ENCODE results near the gene FBLIM1.

FBLIM1 gene, protein sequence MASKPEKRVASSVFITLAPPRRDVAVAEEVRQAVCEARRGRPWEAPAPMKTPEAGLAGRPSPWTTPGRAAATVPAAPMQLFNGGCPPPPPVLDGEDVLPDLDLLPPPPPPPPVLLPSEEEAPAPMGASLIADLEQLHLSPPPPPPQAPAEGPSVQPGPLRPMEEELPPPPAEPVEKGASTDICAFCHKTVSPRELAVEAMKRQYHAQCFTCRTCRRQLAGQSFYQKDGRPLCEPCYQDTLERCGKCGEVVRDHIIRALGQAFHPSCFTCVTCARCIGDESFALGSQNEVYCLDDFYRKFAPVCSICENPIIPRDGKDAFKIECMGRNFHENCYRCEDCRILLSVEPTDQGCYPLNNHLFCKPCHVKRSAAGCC

DNA sequence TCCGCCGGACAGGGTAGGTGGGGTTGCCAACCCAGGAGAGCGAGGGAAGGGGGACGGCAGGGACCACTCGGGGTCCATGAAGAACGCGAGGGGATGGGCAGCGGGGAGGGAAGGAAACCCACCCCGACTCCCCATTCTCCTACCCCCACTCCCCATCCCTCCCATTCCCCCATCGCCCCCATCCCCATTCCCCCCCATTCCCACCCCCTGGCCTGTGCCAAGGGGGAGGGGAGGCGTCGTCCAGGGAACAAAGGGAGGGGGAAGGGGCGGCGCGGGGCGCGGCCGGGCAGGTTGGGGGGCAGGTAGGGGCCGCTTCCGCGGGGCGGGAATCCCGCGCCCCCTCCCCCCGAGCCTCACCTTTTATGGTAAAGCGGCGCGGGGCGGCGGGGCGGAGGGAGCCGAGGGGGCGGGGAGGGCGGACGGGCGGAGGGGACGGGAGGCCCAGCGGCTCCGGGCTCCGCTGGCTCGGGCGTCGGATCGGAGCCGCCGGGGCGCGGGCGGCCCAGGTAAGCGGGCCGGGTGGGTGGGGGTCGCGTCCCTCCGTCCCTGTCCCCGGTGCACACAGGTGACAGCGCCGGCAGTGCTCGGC lies at the start of gene FBLIM1:
FBLIM1 (plus strand) TSS at position 453 of the 589 bp plus-strand sequence. CDS start 6,189 bp downstream, outside the sequence.
- DNase-seq (ENCODE audit: low spot score): no peak

DNA sequence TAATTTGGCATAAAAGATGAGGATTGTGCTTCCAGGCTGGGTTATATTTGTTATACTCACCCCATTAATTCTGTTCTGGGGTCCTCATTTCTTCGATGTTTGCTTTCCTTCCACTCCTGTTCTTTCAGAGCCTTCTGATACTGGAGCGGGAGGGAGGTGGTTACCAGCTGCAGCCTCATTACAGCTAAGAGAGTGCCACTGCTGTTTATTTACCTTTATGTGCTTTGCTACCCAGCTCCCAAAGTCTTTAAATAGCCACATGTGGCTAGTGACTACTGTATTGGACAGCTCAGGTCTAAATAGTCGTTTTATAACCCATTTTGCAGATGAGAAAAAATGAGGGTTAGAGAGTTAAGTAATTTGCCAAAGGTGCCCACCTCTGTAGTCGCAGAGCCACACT lies 49.4 kb upstream of the FBLIM1 start:
- DNase-seq (ENCODE audit: low spot score): no peak

GRCh38 chr1:15712168-15712567 lies 46.4 kb upstream of the FBLIM1 start:
- no peak for DNase-seq (ENCODE audit: low spot score)

DNA sequence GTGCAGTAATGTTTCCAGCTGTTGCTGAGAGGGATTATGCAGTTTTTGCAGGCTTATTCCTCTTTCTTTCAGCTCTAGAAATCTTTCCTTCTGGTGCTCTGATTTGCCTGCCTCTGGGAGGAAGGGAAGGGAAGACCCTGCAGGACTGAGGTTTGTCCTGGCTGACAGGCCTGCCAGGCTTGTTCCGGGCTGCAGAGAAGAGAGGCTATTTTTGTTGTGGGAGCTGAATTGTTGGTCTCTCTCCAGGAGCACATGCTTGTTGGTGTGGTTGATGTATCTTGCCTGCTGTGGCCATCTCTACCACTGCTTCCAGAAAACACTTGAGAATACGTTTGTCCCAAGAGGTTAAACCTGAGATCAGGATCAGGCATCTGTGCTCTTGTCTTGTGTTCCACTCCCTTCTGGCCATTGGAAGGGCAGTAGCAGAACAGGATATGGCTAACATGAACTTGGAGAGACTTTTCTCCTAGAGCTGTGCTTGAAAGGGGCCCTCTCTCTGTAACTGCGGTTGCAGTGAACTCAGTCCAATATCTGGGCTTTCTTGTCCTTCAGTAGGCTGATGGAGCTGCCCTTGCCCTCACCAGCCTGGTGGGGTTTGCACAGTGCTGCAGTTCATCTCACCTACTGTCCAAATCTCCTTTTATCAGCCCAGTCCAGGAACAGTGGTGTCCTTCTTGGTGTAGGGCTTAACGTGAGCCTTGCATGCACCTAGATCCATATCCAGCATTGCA lies 44.0 kb upstream of the FBLIM1 start:
- no peak for DNase-seq (ENCODE audit: low spot score)

- no peak for DNase-seq (ENCODE audit: low spot score)
These were observed 41.0 kb upstream of the FBLIM1 start for GRCh38 chr1:15717418-15718125.

GRCh38 chr1:15718199-15718601 lies 40.4 kb upstream of the FBLIM1 start:
- DNase-seq (ENCODE audit: low spot score): no peak

DNA sequence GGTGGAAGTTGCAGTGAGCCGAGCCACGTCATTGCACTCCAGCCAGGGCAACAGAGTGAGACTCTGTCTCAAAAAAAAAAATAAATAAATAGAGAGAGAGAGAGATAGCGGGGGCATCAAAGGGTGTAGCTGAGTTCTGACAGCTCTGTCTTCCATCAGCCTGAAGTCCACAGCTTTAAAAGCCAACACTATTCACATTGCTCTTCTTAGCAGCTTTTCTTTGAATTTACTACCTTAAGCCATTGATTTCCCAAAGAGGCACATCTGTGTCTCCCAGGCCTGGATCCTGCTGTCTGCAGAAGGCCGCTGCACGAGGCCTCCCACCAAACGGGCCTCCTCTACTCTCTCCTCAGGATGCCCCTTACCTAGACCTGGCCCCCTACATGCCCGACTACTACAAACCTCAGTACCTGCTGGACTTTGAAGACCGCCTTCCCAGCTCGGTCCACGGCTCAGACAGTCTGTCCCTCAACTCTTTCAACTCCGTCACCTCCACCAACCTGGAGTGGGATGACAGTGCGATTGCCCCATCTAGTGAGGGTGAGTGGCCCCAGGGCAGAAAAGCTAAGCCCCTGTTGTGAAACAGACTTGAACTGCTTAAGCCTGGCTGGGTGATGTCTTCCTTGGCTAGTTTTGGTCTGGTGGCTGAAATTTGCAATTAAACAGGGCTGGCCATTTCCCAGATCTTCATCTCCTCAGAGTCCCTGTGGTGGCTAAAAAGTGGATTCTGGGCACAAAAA lies 39.0 kb upstream of the FBLIM1 start:
- DNase-seq (ENCODE audit: low spot score): no peak

DNA sequence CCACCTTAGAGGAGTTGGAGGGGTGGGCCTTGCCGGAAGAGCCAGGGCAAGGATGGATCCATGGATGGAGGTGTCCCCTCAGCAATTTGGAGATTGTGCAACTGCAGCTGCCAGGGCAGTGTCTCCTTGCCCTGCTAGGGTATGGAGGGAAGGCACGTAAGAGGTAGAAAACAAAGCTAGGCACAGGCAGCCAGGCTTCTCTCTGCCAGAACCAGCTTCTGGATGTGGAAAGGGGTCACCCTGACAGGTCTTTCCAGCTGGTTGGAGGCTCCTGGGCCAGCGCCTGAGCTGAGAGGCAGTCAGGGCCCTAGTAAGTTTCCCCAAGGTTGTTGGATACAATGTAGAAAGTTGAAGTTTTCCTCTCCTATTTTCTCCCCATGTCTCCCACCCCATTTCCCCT lies 37.7 kb upstream of the FBLIM1 start:
- no peak for DNase-seq (ENCODE audit: low spot score)

DNA sequence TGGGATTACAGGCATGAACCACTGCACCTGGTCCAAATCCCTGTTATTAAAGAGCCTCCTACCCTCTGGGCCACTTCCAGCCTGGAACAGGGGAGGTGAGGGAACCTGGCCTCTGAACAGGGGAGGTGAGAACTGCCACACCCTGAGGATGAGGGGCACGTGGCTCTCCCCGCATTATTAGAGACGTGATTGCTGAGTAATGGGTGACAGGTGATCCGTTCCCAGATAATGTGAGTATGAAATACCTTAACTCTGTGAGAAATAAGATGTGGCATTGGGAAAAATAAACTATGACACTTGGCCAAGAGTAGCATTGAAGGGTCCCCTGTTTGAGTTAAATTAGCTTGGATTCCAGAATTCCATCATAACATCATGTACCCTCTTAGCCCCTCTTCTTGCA lies 36.2 kb upstream of the FBLIM1 start:
- no peak for DNase-seq (ENCODE audit: low spot score)

DNA sequence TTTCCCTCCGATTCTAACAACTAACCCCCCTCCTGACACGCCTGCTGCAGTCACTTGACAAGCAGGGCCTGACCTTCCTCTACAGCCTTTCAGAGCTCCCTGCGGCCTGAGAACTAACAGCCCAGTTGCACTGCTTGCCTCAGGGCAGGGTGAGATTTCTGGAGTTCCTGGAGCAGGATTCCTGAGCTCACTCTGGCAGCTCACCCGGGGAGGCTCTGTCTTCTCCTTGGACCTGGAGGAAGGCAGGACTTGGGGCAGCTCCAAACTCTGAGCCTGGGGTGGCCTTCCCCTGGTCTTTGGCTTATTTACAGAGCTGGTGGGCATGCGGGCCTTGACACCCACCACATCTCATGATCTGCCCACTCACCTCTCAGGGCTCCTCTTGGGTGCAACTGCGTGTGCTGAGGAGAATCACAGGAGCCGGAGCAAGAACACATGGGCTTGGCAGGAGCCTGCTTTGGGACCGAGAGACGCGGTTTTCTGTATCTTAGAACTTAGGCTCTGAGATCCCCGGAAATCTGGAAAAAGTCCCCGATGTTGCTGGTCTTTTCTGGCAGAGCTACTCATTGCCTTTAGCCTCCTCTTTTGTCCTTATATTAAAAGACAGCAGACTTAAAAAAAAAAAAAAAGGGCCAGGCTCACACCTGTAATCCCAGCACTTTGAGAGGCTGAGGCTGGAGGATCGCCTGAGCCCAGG lies 35.6 kb upstream of the FBLIM1 start:
- no peak for DNase-seq (ENCODE audit: low spot score)

- no peak for DNase-seq (ENCODE audit: low spot score)
These were observed 34.9 kb upstream of the FBLIM1 start for GRCh38 chr1:15723631-15724246.

- DNase-seq (ENCODE audit: low spot score): no peak
These were observed 33.4 kb upstream of the FBLIM1 start for GRCh38 chr1:15724949-15725880.

- no peak for DNase-seq (ENCODE audit: low spot score)
These were observed 32.1 kb upstream of the FBLIM1 start for GRCh38 chr1:15726508-15726907.

DNA sequence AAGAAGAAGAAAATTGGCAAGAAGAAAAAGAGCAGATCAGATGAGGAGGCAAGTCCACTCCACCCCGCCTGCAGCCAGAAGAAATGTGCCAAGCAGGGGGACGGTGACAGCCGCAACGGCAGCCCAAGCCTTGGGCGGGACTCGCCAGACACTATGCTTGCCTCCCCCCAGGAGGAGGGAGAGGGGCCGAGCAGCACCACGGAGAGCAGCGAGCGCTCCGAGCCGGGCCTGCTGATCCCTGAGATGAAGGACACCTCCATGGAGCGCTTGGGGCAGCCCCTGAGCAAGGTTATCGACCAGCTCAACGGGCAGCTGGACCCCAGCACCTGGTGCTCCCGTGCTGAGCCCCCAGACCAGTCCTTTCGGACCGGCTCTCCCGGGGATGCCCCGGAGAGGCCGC lies 31.6 kb upstream of the FBLIM1 start:
- DNase-seq (ENCODE audit: low spot score): no peak

DNA sequence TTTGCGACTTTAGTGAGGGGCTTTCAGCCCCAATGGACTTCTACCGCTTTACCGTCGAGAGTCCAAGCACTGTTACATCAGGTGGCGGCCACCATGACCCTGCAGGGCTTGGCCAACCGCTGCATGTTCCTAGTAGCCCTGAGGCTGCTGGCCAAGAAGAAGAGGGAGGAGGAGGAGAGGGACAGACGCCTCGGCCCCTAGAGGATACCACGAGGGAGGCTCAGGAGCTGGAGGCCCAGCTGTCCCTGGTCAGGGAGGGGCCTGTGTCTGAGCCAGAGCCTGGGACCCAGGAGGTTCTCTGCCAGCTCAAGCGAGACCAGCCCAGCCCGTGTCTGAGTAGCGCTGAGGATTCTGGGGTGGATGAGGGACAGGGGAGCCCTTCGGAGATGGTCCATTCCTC lies 31.2 kb upstream of the FBLIM1 start:
- DNase-seq (ENCODE audit: low spot score): no peak

- DNase-seq (ENCODE audit: low spot score): no peak
These were observed 30.6 kb upstream of the FBLIM1 start for GRCh38 chr1:15727866-15728534.

- no peak for DNase-seq (ENCODE audit: low spot score)
These were observed 29.5 kb upstream of the FBLIM1 start for GRCh38 chr1:15728937-15729657.

DNA sequence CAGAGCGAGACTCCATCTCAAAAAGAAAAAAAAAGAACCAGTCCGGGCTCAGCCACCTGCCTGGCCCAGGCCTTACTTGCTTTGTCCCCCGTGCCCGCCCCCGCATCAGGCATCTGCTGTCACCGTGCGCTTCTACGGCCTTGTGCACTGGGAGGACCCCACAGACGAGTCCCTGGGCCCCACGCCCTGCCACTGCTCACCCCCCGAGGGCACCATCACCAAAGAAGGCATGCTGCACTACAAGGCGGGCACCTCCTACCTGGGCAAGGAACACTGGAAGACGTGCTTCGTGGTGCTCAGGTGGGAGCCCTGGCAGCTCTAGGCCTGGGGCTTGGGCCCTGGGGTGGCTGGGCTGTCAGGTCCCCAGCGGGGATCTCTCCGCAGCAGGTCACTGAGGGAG lies 28.2 kb upstream of the FBLIM1 start:
- no peak for DNase-seq (ENCODE audit: low spot score)
